ENCODE results near the gene MKKS.

DNA sequence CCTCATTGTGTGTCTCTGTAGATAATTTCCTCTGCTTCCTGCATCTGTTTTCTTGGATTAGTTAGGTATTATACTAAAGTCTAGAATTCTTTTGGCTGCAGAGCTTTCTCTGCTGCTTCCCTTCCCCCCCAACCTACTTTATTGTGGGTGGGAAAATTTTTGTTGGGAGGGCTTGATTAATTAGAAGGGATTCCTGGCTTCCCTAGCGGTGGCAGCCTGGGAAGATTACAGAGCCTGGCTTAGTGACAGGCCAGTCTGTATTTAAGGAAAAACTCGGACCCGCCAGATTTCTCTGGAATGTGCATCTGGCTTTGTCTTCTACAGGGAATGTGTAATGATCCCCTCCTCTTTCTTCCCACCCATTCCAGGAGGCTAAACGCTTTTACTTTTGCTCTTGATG is 32.3 kb upstream of the MKKS start:
- TF ChIP-seq POLR2A (IDR thresholded peaks at IDR 0.05) (no peak), EP300 (IDR thresholded peaks at IDR 0.05) (no peak), POLR2AphosphoS5 (IDR thresholded peaks at IDR 0.05) (no peak)
- TF ChIP-seq, protein P1, sequence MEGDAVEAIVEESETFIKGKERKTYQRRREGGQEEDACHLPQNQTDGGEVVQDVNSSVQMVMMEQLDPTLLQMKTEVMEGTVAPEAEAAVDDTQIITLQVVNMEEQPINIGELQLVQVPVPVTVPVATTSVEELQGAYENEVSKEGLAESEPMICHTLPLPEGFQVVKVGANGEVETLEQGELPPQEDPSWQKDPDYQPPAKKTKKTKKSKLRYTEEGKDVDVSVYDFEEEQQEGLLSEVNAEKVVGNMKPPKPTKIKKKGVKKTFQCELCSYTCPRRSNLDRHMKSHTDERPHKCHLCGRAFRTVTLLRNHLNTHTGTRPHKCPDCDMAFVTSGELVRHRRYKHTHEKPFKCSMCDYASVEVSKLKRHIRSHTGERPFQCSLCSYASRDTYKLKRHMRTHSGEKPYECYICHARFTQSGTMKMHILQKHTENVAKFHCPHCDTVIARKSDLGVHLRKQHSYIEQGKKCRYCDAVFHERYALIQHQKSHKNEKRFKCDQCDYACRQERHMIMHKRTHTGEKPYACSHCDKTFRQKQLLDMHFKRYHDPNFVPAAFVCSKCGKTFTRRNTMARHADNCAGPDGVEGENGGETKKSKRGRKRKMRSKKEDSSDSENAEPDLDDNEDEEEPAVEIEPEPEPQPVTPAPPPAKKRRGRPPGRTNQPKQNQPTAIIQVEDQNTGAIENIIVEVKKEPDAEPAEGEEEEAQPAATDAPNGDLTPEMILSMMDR (IDR thresholded peaks at IDR 0.05): no peak
